ENCODE measurements around the gene ATXN7L2.

ATXN7L2 gene

GRCh38 chr1:109495738-109496137 is 12.0 kb downstream of the ATXN7L2 start:
- Histone ChIP-seq H3K4me3 (ENCODE audit: insufficient read depth, low read depth, low read length) (no peak overlapping the region), H3K9me3 (ENCODE audit: control insufficient read depth, low read length) (no peaks in the 10 kb centered on the region), H3K27me3 (ENCODE audit: control insufficient read depth, insufficient read depth, low read length, poor library complexity, severe bottlenecking) (no peaks in the 10 kb centered on the region), H3K4me1 (ENCODE audit: control insufficient read depth, insufficient read depth, low read length) (peaks cover 14% of the 10 kb centered on the region), H3K27ac (ENCODE audit: insufficient read depth, low read depth, low read length, poor library complexity, severe bottlenecking) (no peak overlapping the region), H3K36me3 (ENCODE audit: control insufficient read depth, insufficient read depth, low read length) (peaks cover 4% of the 10 kb centered on the region)
- WGBS, 2 experiments = 94% methylated on average over 7 of the region's 7 CpGs

GRCh38 chr1:109497449-109498160 is 13.9 kb downstream of the ATXN7L2 start:
- Histone ChIP-seq H3K4me3 (ENCODE audit: insufficient read depth, low read depth, low read length) (no peak overlapping the region), H3K27me3 (ENCODE audit: control insufficient read depth, insufficient read depth, low read length, poor library complexity, severe bottlenecking) (no peaks in the 10 kb centered on the region), H3K27ac (ENCODE audit: insufficient read depth, low read depth, low read length, poor library complexity, severe bottlenecking) (peak overlapping the region; percentile 16), H3K9me3 (ENCODE audit: control insufficient read depth, low read length) (no peaks in the 10 kb centered on the region), H3K36me3 (ENCODE audit: control insufficient read depth, insufficient read depth, low read length) (no peaks in the 10 kb centered on the region), H3K4me1 (ENCODE audit: control insufficient read depth, insufficient read depth, low read length) (peaks cover 14% of the 10 kb centered on the region)
- WGBS, 2 experiments = 51 to 59% methylated on average over 9 of the region's 9 CpGs

- Histone ChIP-seq H3K4me3 (ENCODE audit: insufficient read depth, low read depth, low read length) (no peak overlapping the region), H3K36me3 (ENCODE audit: control insufficient read depth, insufficient read depth, low read length) (no peaks in the 10 kb centered on the region), H3K27me3 (ENCODE audit: control insufficient read depth, insufficient read depth, low read length, poor library complexity, severe bottlenecking) (no peaks in the 10 kb centered on the region), H3K9me3 (ENCODE audit: control insufficient read depth, low read length) (no peaks in the 10 kb centered on the region), H3K27ac (ENCODE audit: insufficient read depth, low read depth, low read length, poor library complexity, severe bottlenecking) (peak overlapping the region; percentile 55), H3K4me1 (ENCODE audit: control insufficient read depth, insufficient read depth, low read length) (peaks cover 14% of the 10 kb centered on the region)
- 56 to 58% methylated on average over 12 of the region's 12 CpGs for WGBS, 2 experiments
Observed at GRCh38 chr1:109498161-109498801, 14.6 kb downstream of the ATXN7L2 start.

GRCh38 chr1:109499081-109499480 is 15.4 kb downstream of the ATXN7L2 start:
- Histone ChIP-seq H3K4me3 (ENCODE audit: insufficient read depth, low read depth, low read length) (no peak overlapping the region), H3K36me3 (ENCODE audit: control insufficient read depth, insufficient read depth, low read length) (no peaks in the 10 kb centered on the region), H3K27ac (ENCODE audit: insufficient read depth, low read depth, low read length, poor library complexity, severe bottlenecking) (no peak overlapping the region), H3K9me3 (ENCODE audit: control insufficient read depth, low read length) (no peaks in the 10 kb centered on the region), H3K4me1 (ENCODE audit: control insufficient read depth, insufficient read depth, low read length) (peaks cover 14% of the 10 kb centered on the region), H3K27me3 (ENCODE audit: control insufficient read depth, insufficient read depth, low read length, poor library complexity, severe bottlenecking) (no peaks in the 10 kb centered on the region)
- WGBS, 2 experiments = 84 to 89% methylated on average over 7 of the region's 7 CpGs

- no peak overlapping the region for H3K27ac ChIP-seq (ENCODE audit: insufficient read depth, low read depth, low read length, poor library complexity, severe bottlenecking)
- no peaks in the 10 kb centered on the region for H3K9me3 ChIP-seq (ENCODE audit: control insufficient read depth, low read length)
- H3K4me1 ChIP-seq (ENCODE audit: control insufficient read depth, insufficient read depth, low read length) = peaks cover 14% of the 10 kb centered on the region
- H3K36me3 ChIP-seq (ENCODE audit: control insufficient read depth, insufficient read depth, low read length) = no peaks in the 10 kb centered on the region
- 73 to 85% methylated on average over 4 of the region's 4 CpGs for WGBS, 2 experiments
- no peaks in the 10 kb centered on the region for H3K27me3 ChIP-seq (ENCODE audit: control insufficient read depth, insufficient read depth, low read length, poor library complexity, severe bottlenecking)
- H3K4me3 ChIP-seq (ENCODE audit: insufficient read depth, low read depth, low read length) = no peak overlapping the region
Observed at GRCh38 chr1:109499661-109500536, 16.2 kb downstream of the ATXN7L2 start.

- Histone ChIP-seq H3K9me3 (ENCODE audit: control insufficient read depth, low read length) (no peaks in the 10 kb centered on the region), H3K27me3 (ENCODE audit: control insufficient read depth, insufficient read depth, low read length, poor library complexity, severe bottlenecking) (no peaks in the 10 kb centered on the region), H3K4me1 (ENCODE audit: control insufficient read depth, insufficient read depth, low read length) (peaks cover 14% of the 10 kb centered on the region), H3K4me3 (ENCODE audit: insufficient read depth, low read depth, low read length) (no peak overlapping the region), H3K27ac (ENCODE audit: insufficient read depth, low read depth, low read length, poor library complexity, severe bottlenecking) (no peak overlapping the region), H3K36me3 (ENCODE audit: control insufficient read depth, insufficient read depth, low read length) (no peaks in the 10 kb centered on the region)
- WGBS, 2 experiments = 73 to 75% methylated on average over 5 of the region's 5 CpGs
Observed at GRCh38 chr1:109500941-109501381, 17.3 kb downstream of the ATXN7L2 start.

GRCh38 chr1:109501644-109502363 is 18.1 kb downstream of the ATXN7L2 start:
- Histone ChIP-seq H3K4me1 (ENCODE audit: control insufficient read depth, insufficient read depth, low read length) (peaks cover 14% of the 10 kb centered on the region), H3K4me3 (ENCODE audit: insufficient read depth, low read depth, low read length) (no peak overlapping the region), H3K9me3 (ENCODE audit: control insufficient read depth, low read length) (no peaks in the 10 kb centered on the region), H3K27ac (ENCODE audit: insufficient read depth, low read depth, low read length, poor library complexity, severe bottlenecking) (no peak overlapping the region), H3K27me3 (ENCODE audit: control insufficient read depth, insufficient read depth, low read length, poor library complexity, severe bottlenecking) (no peaks in the 10 kb centered on the region), H3K36me3 (ENCODE audit: control insufficient read depth, insufficient read depth, low read length) (no peaks in the 10 kb centered on the region)
- 84% methylated on average over 5 of the region's 5 CpGs for WGBS, 2 experiments

- 84 to 89% methylated on average over 3 of the region's 3 CpGs for WGBS, 2 experiments
- Histone ChIP-seq H3K27me3 (ENCODE audit: control insufficient read depth, insufficient read depth, low read length, poor library complexity, severe bottlenecking) (peaks cover under 1% of the 10 kb centered on the region), H3K4me1 (ENCODE audit: control insufficient read depth, insufficient read depth, low read length) (peaks cover 11% of the 10 kb centered on the region), H3K9me3 (ENCODE audit: control insufficient read depth, low read length) (no peaks in the 10 kb centered on the region), H3K36me3 (ENCODE audit: control insufficient read depth, insufficient read depth, low read length) (no peaks in the 10 kb centered on the region), H3K4me3 (ENCODE audit: insufficient read depth, low read depth, low read length) (no peak overlapping the region), H3K27ac (ENCODE audit: insufficient read depth, low read depth, low read length, poor library complexity, severe bottlenecking) (no peak overlapping the region)
Observed at GRCh38 chr1:109502364-109502851, 18.7 kb downstream of the ATXN7L2 start.

- Histone ChIP-seq H3K36me3 (ENCODE audit: control insufficient read depth, insufficient read depth, low read length) (no peaks in the 10 kb centered on the region), H3K27ac (ENCODE audit: insufficient read depth, low read depth, low read length, poor library complexity, severe bottlenecking) (no peak overlapping the region), H3K4me3 (ENCODE audit: insufficient read depth, low read depth, low read length) (no peak overlapping the region), H3K27me3 (ENCODE audit: control insufficient read depth, insufficient read depth, low read length, poor library complexity, severe bottlenecking) (peaks cover 11% of the 10 kb centered on the region), H3K4me1 (ENCODE audit: control insufficient read depth, insufficient read depth, low read length) (peaks cover 5% of the 10 kb centered on the region), H3K9me3 (ENCODE audit: control insufficient read depth, low read length) (no peaks in the 10 kb centered on the region)
- WGBS, 2 experiments = 91 to 95% methylated on average over 5 of the region's 5 CpGs
Observed at GRCh38 chr1:109503935-109504334, 20.2 kb downstream of the ATXN7L2 start.

Data from ectodermal cell (in vitro differentiated cells).